ENCODE measurements around the gene SRP54. TPM values are rescaled to one million over a fixed set of nuclear protein-coding genes. Genes with fewer than 3 reads are reported as not detected.
A peak's percentile ranks its signal among the peaks of the same experiment; 100 is the strongest.
"Not testable (repeated sequence)": the region's sequence is repeated elsewhere in the genome, so short reads cannot be mapped to it uniquely, and the experiment has no call there.

Gene SRP54
- polyA plus RNA-seq, 1 donor, result 62.5 TPM

- not testable (repeated sequence) for H3K27me3 ChIP-seq (ENCODE audit: control insufficient read depth, insufficient read depth, low read length); H3K27ac ChIP-seq (ENCODE audit: low read length); H3K4me1 ChIP-seq (ENCODE audit: control insufficient read depth, insufficient read depth, low read length); H3K4me3 ChIP-seq (ENCODE audit: low read length); H3K9me3 ChIP-seq (ENCODE audit: control insufficient read depth, low read depth, low read length)
- no CpG with 5 or more reads among the region's 1 CpG for WGBS (ENCODE audit: insufficient coverage, low lambda C conversion rate)
- peaks cover 25% of the 10 kb centered on the region for H3K36me3 ChIP-seq (ENCODE audit: control insufficient read depth, insufficient read depth, low read length)
- peak in 1 of 2 donors; percentile 44 for DNase-seq
Observed at GRCh38 chr14:35061113-35061791, 78.5 kb downstream of the SRP54 start.

DNA sequence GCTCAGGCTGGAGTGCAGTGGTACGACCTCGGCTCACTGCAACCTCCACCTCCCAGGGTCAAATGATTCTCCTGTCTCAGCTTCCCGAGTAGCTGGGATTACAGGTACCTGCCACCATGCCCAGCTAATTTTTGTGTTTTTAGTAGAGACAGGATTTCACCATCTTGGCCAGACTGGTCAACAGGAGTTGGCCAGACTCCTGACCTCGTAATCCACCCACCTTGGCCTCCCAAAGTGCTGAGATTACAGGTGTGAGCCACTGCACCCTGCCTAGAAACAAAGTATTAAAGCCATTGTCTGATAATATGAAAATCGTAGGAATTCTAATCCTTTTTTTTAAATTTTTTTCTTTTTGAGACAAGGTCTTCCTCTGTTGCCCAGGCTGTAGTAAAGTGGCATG lies 82.9 kb downstream of the SRP54 start:
- not testable (repeated sequence) for H3K27ac ChIP-seq (ENCODE audit: low read length); DNase-seq; H3K27me3 ChIP-seq (ENCODE audit: control insufficient read depth, insufficient read depth, low read length); H3K4me3 ChIP-seq (ENCODE audit: low read length); H3K4me1 ChIP-seq (ENCODE audit: control insufficient read depth, insufficient read depth, low read length); H3K9me3 ChIP-seq (ENCODE audit: control insufficient read depth, low read depth, low read length)
- peaks cover 18% of the 10 kb centered on the region for H3K36me3 ChIP-seq (ENCODE audit: control insufficient read depth, insufficient read depth, low read length)
- WGBS (ENCODE audit: insufficient coverage, low lambda C conversion rate), result no CpG with 5 or more reads among the region's 5 CpGs

GRCh38 chr14:35068238-35069012 lies 85.6 kb downstream of the SRP54 start:
- WGBS (ENCODE audit: insufficient coverage, low lambda C conversion rate), result 100% methylated on average over 1 of the region's 4 CpGs
- Histone ChIP-seq H3K9me3 (ENCODE audit: control insufficient read depth, low read depth, low read length) (no peaks in the 10 kb centered on the region), H3K36me3 (ENCODE audit: control insufficient read depth, insufficient read depth, low read length) (peaks cover 28% of the 10 kb centered on the region), H3K27ac (ENCODE audit: low read length) (peak overlapping the region; percentile 55), H3K4me3 (ENCODE audit: low read length) (no peak overlapping the region), H3K4me1 (ENCODE audit: control insufficient read depth, insufficient read depth, low read length) (peaks cover 7% of the 10 kb centered on the region), H3K27me3 (ENCODE audit: control insufficient read depth, insufficient read depth, low read length) (no peaks in the 10 kb centered on the region)
- DNase-seq, result peak in 1 of 2 donors; percentile 70

GRCh38 chr14:35072226-35072625 lies 89.4 kb downstream of the SRP54 start:
- Histone ChIP-seq H3K4me1 (ENCODE audit: control insufficient read depth, insufficient read depth, low read length) (peaks cover 7% of the 10 kb centered on the region), H3K9me3 (ENCODE audit: control insufficient read depth, low read depth, low read length) (no peaks in the 10 kb centered on the region), H3K4me3 (ENCODE audit: low read length) (no peak overlapping the region), H3K36me3 (ENCODE audit: control insufficient read depth, insufficient read depth, low read length) (peaks cover 29% of the 10 kb centered on the region), H3K27me3 (ENCODE audit: control insufficient read depth, insufficient read depth, low read length) (no peaks in the 10 kb centered on the region), H3K27ac (ENCODE audit: low read length) (no peak overlapping the region)
- 100% methylated on average over 1 of the region's 3 CpGs for WGBS (ENCODE audit: insufficient coverage, low lambda C conversion rate)
- DNase-seq, result no peak

- Histone ChIP-seq H3K9me3 (ENCODE audit: control insufficient read depth, low read depth, low read length) (no peaks in the 10 kb centered on the region), H3K27me3 (ENCODE audit: control insufficient read depth, insufficient read depth, low read length) (no peaks in the 10 kb centered on the region), H3K4me3 (ENCODE audit: low read length) (no peak overlapping the region), H3K27ac (ENCODE audit: low read length) (no peak overlapping the region), H3K36me3 (ENCODE audit: control insufficient read depth, insufficient read depth, low read length) (peaks cover 28% of the 10 kb centered on the region), H3K4me1 (ENCODE audit: control insufficient read depth, insufficient read depth, low read length) (peaks cover 14% of the 10 kb centered on the region)
- no peak for DNase-seq
- WGBS (ENCODE audit: insufficient coverage, low lambda C conversion rate), result no CpG with 5 or more reads among the region's 1 CpG
Observed at GRCh38 chr14:35073486-35073885, 90.7 kb downstream of the SRP54 start.

DNA sequence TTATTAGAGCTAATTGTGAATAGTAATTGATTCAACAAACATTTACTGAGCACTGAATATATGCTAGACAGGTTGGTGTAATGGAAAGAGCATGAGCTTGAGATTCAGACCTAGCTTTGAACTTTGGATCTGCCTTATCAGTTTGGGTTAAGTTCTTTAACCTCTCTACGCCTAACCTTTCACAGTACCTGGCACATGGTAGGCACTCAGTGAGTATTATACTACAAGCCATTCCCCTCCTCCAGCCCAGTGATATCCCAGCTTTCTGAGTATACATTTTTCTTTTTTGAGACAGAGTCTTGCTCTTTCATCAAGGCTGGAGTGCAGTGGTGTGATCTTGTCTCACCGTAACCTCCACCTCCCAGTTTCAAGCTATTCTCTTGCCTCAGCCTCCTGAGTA lies 95.3 kb downstream of the SRP54 start:
- Histone ChIP-seq H3K9me3 (ENCODE audit: control insufficient read depth, low read depth, low read length) (no peaks in the 10 kb centered on the region), H3K4me3 (ENCODE audit: low read length) (no peak overlapping the region), H3K27me3 (ENCODE audit: control insufficient read depth, insufficient read depth, low read length) (no peaks in the 10 kb centered on the region), H3K36me3 (ENCODE audit: control insufficient read depth, insufficient read depth, low read length) (peaks cover 26% of the 10 kb centered on the region), H3K4me1 (ENCODE audit: control insufficient read depth, insufficient read depth, low read length) (peaks cover 10% of the 10 kb centered on the region), H3K27ac (ENCODE audit: low read length) (peak overlapping the region; percentile 82)
- no CpG with 5 or more reads among the region's 2 CpGs for WGBS (ENCODE audit: insufficient coverage, low lambda C conversion rate)
- DNase-seq, result peak; percentile 68 to 85

Other genes with a start within 250 kb of the SRP54 start
- gene BAZ1A, start 107.6 kb upstream of the SRP54 start, polyA plus RNA-seq, result 26.7 TPM
- gene FAM177A1, start 63.3 kb downstream of the SRP54 start, polyA plus RNA-seq, result 80.4 TPM
- 51.7 TPM for gene PPP2R3C, start 139.0 kb downstream of the SRP54 start, polyA plus RNA-seq
- gene PRORP, start 139.6 kb downstream of the SRP54 start, polyA plus RNA-seq, result 29.9 TPM